Esophagus mucosa (tissue), 1 donor: ENCODE measurements around the gene TTC9. TPM values are rescaled to one million over a fixed set of nuclear protein-coding genes. Genes with fewer than 3 reads are reported as not detected.
"Not testable (repeated sequence)": the region's sequence is repeated elsewhere in the genome, so short reads cannot be mapped to it uniquely, and the experiment has no call there.

Experiments used
- ATAC-seq: fragments of 200-7000 bp; cut with Tn5 transposase; one replicate; pipeline ENCODE4 v1.9.1; 2020
- total RNA-seq: library from RNA; stranded (reverse); gene quantifications from one replicate; pipeline ENCODE4 v1.2.4, GENCODE V29; 2023
- donor health status: DM: yes; HTN: yes; CAD: no.

Gene TTC9
- total RNA-seq, 1 donor from 2014 or later, result 40.5 TPM

GRCh38 chr14:70683983-70684382 lies 42.3 kb downstream of the TTC9 start:
- no peak for ATAC-seq

- ATAC-seq, result peak; percentile 81
Observed at GRCh38 chr14:70685474-70686197, 43.9 kb downstream of the TTC9 start.

DNA sequence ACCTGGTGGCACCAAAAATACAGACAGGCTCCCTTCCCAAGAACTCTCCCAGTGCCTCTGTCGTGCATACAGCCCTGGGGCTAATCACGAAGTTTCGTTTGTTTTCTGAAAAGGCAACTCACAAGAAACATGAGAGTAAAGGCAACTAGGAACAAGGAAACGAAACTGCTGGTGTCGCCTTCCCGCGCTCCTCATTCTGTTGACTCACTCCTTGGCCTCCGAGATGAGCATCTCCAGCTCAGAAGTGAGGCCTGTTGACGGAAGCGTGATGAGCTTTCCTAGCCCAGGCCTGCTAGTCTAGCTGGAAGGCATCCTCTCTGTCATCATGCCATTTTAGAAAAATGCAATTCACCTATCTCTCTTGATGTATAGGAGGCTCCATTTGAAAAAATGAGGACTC lies 50.5 kb downstream of the TTC9 start:
- ATAC-seq, result peak; percentile 92

DNA sequence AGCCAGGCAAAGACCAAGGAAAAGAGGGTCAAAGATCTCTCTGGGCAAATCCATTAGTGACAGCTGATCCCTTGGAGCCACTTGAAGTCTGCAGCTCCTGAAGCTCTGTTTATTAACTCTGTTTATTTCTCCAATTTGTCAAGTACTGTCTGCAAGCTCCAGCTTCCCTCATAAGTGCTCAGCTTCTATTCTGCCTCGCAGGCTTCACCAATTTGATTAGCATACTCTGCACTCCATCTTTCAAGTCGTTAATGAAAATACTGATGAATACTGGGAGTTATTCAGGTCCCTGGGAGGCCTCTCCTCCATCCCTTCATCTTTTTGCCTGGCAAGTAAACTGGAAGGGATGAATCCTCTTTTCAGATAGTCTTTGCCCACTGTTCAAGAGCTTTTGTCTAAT lies 54.3 kb downstream of the TTC9 start:
- no peak for ATAC-seq

DNA sequence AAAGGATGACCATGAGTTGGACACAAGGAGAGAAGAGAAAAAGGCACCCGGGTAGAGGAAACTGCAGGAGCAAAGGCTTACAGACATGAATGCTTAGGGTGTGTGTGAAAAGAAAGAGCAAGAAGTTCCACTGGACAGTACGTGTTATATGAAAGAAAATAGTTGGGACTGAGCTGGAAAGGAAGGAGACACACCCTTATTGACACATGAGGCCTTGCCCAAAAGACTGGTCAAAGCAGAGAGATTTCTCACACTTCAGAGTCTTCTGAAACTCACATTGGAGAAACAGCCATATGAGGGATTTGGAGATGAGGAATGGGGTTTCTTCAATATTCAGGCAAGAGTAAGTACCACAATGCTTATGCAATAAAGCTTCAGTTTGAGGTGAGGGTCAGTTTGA lies 56.0 kb downstream of the TTC9 start:
- ATAC-seq, result peak; percentile 63

- peak; percentile 73 for ATAC-seq
Observed at GRCh38 chr14:70698288-70698687, 56.6 kb downstream of the TTC9 start.

DNA sequence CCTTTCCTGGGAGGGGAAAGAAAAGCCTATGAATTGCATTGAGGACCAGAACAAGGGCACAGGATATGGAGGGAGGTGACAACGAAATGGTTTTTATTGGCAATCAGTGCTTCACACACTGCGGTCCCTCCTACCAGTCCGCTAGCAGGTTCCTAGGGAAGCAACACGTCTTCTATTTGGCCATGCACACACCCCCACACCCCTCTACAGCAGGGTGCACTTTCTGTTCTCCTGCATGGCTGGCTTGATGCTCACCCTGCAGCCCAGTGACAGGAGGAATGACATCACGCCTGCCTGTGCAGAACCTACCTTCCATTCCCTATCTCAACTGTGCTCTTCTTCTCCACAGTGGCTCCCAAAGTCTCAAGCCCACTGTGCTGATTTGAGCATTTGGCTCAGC lies 57.9 kb downstream of the TTC9 start:
- peak; percentile 2 for ATAC-seq

DNA sequence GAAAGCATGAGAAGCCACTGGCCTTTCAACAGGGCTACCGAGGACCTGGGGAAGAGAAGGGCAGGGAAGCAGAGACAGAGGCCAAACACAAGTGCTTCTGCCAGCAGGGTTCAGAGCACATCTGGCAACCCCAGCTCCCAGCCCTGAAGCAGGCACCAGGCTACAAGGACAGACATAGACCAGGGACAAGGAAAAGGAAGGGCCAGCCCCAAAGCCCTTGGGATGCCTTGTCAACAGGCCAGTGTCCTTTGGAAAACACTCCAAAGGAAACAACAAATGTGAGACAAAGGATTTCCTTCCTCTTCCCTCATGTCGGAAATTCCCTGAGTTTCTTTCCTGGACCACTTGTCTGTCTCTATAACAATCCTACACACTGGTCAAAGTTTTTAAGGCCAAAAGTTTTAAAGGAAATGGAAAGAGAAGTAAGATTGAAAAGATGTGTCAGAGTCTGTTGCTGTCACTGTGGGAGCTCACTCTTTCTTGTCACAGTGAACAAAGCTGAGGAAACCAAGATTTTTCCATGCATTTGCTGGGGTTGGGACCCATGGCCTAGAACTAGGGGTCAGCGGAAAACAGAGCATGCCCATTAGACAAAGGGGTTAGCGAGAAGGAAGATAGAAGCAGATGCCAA lies 59.4 kb downstream of the TTC9 start:
- ATAC-seq, result no peak

DNA sequence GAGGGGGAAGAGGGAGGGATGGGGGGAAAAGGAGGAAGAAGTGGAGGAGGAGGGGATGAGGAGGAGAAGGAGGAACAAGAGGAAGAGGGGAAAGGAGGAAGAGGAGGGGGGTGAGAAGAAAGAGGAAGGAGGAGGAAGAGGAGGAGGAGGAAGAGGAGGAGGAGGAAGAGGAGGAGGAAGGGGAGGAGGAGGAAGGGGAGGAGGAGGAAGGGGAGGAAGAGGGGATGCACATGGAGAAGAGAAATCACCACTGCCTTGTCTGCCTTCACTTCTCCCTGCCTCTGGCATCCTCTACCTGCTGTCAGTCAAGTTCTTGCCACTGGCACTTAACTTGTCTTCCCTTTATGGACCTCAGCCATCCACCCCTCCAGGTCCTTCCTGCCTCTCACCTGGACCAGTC lies 59.9 kb downstream of the TTC9 start:
- ATAC-seq, result no peak

GRCh38 chr14:70702161-70702560 lies 60.4 kb downstream of the TTC9 start:
- ATAC-seq, result peak; percentile 61

- not testable (repeated sequence) for ATAC-seq
Observed at GRCh38 chr14:70703621-70704168, 62.0 kb downstream of the TTC9 start.

DNA sequence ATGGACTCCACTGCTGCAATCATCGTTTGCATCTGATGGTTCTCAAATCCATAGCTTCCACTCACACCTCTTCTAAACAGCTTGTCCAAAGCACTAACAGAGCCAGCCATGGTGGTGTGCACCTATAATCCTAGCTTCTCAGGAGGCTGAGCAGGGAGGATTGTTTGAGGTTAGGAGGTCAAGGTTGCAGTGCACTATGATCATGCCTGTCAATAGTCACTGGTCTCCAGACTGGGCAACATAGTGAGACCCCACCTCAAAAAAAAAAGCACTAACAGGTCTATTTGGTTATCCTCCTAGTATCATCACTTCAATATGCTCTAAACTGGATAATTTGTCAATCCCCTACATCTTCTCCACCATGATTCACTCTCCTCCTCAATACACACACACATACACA lies 63.2 kb downstream of the TTC9 start:
- ATAC-seq, result no peak

GRCh38 chr14:70706177-70706576 lies 64.5 kb downstream of the TTC9 start:
- ATAC-seq, result no peak

DNA sequence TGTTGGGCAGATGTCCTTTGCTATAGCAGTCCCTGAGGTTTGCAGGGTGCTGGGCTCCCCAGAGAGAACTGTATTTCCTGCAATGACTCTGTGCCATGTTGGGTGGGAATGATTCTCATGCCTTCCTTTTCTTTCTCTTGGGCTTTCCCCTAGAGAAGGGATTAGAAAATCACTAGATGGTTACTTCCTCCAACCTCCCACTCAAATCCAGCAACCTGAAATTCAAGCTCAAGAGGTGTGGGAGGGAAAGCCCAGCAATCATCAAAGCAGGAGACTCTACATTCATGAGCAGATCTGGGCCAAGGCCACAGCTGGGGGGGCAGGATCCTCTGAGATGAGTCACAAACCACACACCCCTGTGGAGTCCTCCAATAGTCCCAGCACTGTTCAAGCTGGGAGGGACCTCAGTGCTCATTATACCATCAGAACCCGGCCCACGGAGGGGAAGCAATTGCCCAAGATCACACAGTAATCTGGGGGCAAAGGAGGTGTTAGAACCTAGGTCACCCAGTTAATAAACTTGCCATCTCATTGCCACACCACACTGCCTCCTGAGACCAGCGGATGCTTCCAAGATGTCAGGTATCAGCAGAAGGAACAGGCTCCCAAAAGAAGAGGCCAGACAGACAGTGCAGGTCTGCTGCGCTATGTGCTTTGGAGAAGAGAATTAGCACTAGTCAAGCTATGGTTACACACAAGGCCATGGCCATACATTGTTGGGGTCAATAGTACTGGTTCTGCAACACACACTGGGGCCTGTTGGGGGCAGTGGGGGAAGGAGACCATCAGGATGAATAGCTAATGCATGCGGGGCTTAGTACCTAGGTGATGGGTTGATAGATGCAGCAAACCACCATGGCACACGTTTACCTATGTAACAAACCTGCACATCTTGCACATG lies 65.7 kb downstream of the TTC9 start:
- peak; percentile 97 for ATAC-seq

DNA sequence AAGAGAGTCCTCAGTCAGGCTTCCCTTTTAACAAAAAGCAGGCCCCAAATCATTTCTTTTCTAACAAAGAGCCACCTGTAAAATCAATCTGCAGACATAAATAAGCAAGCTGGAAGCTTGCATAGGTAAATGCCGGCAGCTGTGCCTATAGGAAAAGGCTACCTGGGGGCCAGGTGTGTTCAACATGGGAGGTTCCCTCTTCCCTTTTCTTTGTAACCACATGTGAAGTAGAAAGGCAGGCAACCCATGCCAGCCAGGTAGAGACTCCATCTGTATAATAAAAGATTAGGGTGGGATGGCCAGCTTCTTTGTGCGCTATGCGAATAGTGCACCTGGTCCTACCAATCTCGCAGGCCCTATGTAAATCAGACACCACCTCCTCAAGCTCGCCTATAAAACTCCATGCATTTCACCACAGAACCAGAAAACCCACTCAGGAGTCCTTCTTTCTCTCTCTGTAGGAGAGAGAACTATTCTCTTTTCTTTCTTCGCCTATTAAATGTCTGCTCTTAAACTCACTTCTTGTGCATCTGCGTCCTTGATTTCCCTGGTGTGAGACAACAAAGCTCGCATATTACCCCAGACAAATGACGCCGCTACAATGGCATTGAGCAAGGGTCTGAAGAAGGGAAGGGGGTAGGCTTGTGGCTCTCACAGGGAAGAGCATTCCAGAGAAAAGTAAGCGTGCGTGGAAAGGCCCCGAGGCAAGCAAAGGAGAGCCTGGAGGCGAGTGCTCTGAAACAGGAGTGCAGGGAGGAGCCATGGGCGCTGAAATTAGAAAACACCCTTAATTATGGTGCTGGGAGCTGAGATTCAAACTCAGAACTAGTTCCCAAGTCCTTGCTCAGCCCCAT lies 67.2 kb downstream of the TTC9 start:
- ATAC-seq, result no peak

- ATAC-seq, result peak; percentile 64
Observed at GRCh38 chr14:70709726-70710382, 68.1 kb downstream of the TTC9 start.

- no peak for ATAC-seq
Observed at GRCh38 chr14:70711451-70711850, 69.7 kb downstream of the TTC9 start.

- ATAC-seq, result no peak
Observed at GRCh38 chr14:70713096-70713495, 71.4 kb downstream of the TTC9 start.

DNA sequence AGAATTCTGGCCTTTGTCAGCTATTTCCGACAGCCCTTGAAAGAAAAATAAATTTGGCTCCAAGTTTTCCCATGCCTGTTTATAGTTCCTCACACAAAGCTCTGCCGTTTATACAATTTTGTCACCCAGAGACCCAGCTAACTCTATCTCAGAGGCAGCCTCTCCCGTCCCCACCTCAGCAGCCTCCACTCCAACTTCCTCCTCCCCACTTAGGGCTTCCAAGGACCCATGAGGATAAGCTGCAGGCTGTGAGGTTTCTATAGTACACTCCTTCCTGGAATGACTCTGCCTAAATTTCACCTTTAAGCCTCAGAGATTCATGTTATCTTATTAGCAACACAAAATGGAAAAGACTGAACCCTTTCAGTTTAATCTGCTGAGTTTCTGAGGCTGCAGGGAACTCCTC lies 71.8 kb downstream of the TTC9 start:
- no peak for ATAC-seq

DNA sequence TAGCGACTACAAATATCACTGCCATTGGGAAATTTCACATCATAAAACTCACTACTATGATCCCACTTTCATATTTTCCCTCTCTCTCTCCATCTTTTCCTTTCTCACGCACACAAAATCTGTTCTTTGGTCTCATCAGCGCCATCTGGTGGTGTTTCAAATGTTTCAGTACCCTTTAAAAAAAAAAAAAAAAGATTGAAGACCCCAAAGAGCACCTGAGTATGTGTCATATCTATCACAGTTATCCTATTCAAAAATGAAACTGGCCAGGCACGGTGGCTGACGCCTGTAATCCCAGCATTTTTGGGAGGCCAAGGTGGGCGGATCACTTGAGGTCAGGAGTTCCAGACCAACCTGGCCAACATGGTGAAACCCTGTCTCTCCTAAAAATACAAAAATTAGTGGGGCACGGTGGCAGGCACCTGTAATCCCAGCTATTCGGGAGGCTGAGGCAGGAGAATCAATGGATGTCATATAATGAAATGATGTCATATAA lies 72.4 kb downstream of the TTC9 start:
- no peak for ATAC-seq

DNA sequence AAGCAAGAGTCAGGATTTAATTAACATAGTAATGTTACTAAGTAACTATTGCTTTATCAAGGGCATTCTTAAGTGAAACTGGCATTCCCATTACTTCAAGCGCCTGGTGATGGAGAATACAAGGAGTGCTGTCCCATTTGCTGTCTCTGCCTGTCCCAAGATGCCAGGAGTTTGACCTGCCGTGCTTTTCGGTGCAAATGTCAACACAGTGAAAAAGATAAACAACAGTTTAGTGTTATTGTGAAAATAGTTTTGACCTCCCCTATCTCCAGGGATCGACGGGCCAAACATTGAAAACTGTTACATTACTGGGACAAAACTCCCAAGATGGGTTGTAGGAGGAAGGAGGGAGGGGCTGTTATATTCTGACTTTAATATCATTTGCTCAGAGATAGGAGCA lies 74.8 kb downstream of the TTC9 start:
- ATAC-seq, result no peak
